Fibroblast of skin of scalp (primary cell): ENCODE data around the gene VCX2. TPM values are rescaled to one million over a fixed set of nuclear protein-coding genes. Genes with fewer than 3 reads are reported as not detected.
"Not testable (repeated sequence)": the region's sequence is repeated elsewhere in the genome, so short reads cannot be mapped to it uniquely, and the experiment has no call there.

Experiments used
- DNase-seq: peaks from one replicate; pipeline ENCODE4 v3.0.0-alpha.2; 2013
- polyA plus RNA-seq, 2 experiments: library from polyadenylated mRNA; unstranded; fragments of 120-200 nt; gene quantifications; one replicate each; pipeline ENCODE4 v1.2.1, GENCODE V29; 2013; ENCODE audit not compliant: insufficient read length in 2 of 2

The VCX2 gene
- not detected for polyA plus RNA-seq (2013, experiment 1 of 2; ENCODE audit: insufficient read length)
- not detected for polyA plus RNA-seq (2013, experiment 2 of 2; ENCODE audit: insufficient read length)

GRCh38 chrX:8171169-8171568 lies at the start of gene VCX2:
TSS of gene VCX2 (minus strand) at chrX:8171267. CDS start at chrX:8170643, 624 bp downstream.
- not testable (repeated sequence) for DNase-seq

- DNase-seq: no peak
These were observed 33.9 kb upstream of the VCX2 start for GRCh38 chrX:8204943-8205342.

- no peak for DNase-seq
These were observed 33.3 kb upstream of the VCX2 start for GRCh38 chrX:8204169-8204935.

GRCh38 chrX:8201896-8202331 lies 30.8 kb upstream of the VCX2 start:
- peak; percentile 32 for DNase-seq

GRCh38 chrX:8196776-8197175 lies 25.7 kb upstream of the VCX2 start:
- DNase-seq: no peak

- no peak for DNase-seq
These were observed 23.1 kb upstream of the VCX2 start for GRCh38 chrX:8194216-8194615.

DNA sequence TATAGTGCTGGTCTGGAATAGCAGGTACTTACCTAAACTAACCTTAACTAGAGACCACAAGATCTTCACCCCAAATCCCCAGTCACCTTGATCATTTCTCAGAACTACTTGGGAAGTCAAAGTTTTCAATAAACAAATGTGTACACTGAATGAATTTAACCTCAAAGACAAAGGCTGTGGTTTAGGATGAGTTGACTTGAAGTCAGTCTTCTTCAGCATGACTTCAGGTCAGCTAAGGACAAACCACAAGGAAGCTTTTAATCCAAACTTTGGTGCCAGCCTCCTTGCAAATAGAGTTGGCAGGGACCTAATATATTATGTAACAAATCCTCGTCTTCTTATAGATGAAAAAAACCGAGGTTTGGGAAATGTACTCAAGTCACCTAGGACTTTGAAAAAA lies 21.2 kb upstream of the VCX2 start:
- DNase-seq: no peak

DNA sequence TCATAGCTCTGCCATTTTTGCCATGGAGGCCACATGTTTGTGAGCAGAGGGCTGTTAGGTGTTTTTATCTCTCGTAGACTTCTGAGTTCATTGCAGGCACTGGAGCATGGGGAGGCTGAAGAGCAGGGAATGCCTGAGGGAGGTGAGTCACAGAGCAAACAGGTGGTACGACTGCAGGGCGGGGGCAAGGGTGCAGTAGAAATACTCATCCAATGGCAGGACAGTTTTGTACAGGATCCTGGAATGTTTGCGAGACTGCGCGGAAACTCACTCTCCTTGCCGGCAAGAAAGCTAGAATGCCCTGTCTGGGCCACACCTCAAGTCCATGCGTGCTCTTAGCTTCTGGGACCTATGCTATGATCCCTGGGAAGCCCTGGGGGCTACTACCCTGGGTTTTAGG lies 20.0 kb upstream of the VCX2 start:
- no peak for DNase-seq

DNA sequence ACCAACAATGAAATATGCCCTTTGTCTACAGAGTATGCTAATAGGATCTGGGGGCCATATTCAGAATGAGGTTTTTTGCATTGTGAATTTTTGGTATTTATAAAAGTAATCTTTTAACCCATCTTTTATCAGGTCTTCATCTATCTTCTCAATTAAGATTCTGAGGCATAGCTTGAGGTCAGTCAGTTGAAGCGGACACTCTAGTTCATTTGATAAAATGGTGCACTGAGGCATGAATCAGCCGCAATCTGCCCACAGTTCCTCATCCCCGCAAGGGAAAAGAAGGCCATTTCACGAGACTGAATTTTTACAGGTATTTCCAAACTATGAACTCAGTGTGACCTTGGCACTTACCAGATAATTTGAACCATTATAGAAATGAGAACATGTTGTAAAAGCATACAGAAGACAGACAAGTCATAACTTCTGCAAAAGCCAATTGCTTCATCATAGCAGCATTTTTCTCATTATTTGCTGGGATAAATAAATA lies 19.3 kb upstream of the VCX2 start:
- DNase-seq: no peak

- no peak for DNase-seq
These were observed 18.2 kb upstream of the VCX2 start for GRCh38 chrX:8189096-8189830.

GRCh38 chrX:8183346-8183745 lies 12.3 kb upstream of the VCX2 start:
- DNase-seq: peak; percentile 19

GRCh38 chrX:8179656-8180055 lies 8.6 kb upstream of the VCX2 start:
- DNase-seq: no peak

DNA sequence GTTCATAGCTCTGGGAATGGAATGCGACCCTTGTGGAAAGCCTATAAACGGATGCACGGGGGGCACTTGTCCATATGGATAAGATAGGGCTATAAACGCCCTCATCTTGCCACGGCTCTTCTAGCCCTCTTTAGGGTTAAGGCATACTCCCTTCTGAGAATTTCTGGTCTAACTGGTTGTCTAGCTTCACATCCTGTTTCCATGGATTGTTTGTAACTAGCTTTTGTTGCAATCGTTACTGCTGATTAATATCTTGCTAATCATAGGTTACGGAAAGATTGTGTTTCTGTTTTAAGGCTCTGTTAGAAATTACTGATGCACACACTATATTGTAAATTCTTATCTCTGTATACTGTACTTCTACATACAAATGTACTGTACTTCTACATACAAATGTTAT lies 17.1 kb downstream of the VCX2 start:
- DNase-seq: not testable (repeated sequence)

- DNase-seq: no peak
These were observed 23.8 kb downstream of the VCX2 start for GRCh38 chrX:8147226-8147625.

DNA sequence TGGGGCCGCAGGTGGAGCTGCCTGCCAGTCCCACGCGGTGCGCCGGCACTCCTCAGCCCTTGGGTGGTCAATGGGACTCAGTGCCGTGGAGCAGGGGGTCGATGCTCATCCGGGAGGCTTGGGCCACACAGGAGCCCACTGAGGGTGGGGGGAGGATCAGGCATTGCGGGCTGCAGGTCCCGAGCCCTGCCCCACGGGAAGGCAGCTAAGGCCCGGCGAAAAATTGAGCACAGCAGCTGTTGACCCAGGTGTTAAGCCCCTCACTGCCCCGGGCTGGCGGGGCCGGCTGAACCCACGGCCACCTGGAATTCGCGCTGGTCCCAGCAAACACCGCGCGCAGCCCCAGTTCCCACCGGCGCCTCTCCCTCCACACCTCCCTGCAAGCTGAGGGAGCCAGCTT lies 26.1 kb downstream of the VCX2 start:
- DNase-seq: no peak

DNA sequence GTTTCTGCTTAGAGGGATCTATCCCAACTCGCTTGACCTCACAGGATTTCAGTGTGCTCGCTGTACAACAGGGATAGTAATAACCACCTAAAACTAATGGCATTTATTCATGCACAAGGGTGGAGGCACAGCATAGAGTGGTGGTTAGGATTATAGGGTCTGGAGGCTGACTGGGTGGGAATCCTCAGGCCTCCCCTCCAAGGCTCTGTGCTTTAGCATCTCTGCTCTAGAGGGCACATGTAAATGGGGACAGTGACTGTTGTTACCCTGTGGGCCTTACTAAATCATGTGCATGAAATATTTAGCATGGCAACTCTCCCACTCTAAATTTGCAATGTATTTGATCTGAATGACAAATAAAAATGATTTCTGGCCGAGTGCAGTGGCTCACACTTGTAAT lies 29.2 kb downstream of the VCX2 start:
- no peak for DNase-seq

DNA sequence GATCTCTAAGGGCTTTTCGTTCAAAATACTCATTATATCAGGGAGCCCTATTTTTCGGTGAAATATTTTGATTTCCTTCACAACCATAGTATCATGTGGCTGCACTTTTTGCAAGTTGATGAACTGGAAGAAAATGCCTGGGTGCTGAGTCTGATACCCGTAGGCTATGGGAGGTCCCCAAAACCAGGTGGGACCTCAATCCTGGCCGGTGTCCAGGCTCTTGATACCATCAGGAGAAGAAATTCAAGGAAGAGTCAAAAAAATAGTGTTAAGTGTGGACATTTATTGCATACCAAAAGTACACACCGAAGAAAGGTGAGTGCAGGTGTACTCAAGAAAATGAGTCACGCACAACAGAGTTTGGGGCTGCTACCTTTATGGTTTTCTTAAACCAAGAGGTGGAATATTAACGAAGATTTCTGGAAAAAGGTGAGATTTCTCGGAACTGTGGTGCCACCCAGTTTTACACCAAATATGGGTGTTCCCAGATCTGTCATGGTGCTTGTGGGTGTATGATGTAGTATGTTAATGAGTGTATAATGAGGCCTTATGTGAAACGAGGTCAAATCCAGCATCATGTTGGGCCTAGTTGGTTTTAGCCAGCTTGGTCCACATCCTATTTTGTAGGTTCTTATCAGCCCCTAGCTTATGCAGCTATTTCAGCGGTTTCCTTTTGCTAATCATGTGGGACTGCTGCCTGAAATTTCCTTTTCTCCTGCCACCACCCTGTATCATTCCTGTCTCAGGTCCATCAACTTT lies 29.9 kb downstream of the VCX2 start:
- DNase-seq: no peak

DNA sequence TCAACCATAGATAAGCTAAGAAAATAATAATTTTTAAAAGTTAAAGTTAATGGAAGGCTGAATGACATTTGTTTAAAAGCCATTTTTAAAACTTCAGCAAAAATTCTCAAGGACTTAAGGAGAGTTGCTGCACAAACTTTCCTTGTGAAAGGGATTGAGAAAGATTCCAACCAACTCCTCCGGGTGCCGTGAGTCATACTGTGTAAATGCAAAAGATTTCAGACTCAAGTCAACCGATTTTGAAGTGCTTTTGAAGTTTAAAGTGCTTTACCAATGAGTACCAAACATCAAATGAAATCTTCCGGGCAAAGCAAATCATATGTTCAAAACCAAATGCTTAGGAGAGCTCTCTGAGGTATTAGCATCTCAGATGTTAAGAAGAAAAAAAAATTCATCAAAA lies 31.4 kb downstream of the VCX2 start:
- peak; percentile 13 for DNase-seq

DNA sequence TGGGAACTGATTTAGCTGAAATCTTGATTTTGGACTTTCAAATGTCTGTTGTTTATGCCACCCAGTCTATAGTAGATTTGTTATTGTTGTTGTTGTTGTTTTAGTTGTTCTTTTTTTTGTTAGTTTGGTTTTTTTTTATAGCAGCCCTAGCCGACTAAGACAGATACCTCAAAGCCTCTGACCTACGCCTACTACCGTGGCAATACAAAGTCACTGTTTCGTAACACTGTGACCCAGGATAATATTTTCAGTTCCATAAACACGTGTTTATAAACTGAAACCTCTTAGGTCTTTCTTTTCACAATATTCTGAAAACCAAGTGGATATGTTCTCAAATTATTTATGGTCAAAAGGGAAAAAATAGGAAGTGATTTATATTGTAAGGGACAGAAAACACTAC lies 32.8 kb downstream of the VCX2 start:
- DNase-seq: no peak

DNA sequence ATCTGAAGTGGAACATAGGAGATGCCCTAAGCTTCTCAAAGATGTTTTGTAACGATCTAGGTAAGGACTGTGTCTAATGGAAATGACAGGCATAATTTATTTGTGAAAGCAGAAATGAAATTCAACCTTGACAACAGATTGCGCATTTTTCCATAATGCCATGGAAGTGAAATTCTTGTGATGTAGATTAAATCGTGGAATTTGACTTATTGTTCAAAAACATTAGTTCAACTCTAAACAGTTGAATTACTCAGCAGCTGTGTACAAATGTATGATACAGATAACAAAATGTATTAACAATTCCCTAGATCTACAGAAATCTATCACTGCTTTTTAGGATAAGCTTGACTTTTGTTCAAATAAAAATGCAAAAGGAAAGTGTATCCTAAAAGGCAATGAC lies 44.4 kb downstream of the VCX2 start:
- no peak for DNase-seq

- DNase-seq: no peak
These were observed 45.0 kb downstream of the VCX2 start for GRCh38 chrX:8126092-8126491.

GRCh38 chrX:8125566-8125965 lies 45.5 kb downstream of the VCX2 start:
- no peak for DNase-seq

DNA sequence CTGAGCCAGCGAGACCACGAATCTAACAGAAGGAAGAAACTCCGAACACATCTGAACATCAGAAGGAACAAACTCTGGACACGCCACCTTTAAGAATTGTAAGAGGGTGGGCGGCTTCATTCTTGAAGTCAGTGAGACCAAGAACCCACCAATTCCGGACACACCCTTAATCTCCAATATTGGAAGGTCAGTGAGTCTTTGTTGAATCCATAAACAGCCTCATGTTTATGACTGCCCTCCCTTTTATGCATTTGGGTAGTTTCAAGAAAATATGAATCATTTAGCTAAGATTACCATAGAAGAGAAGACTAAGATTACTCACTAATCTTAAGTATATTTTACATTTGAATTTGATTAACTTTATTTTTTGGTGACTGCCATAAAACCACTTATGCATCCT lies 48.5 kb downstream of the VCX2 start:
- no peak for DNase-seq
